Measurements from ENCODE around the gene LAMA2. TPM values are rescaled to one million over a fixed set of nuclear protein-coding genes. Genes with fewer than 3 reads are reported as not detected.

Gene LAMA2
- total RNA-seq, 4 donors from 2014 or later, result 23.4 to 80.8 (median 28.2) TPM

DNA sequence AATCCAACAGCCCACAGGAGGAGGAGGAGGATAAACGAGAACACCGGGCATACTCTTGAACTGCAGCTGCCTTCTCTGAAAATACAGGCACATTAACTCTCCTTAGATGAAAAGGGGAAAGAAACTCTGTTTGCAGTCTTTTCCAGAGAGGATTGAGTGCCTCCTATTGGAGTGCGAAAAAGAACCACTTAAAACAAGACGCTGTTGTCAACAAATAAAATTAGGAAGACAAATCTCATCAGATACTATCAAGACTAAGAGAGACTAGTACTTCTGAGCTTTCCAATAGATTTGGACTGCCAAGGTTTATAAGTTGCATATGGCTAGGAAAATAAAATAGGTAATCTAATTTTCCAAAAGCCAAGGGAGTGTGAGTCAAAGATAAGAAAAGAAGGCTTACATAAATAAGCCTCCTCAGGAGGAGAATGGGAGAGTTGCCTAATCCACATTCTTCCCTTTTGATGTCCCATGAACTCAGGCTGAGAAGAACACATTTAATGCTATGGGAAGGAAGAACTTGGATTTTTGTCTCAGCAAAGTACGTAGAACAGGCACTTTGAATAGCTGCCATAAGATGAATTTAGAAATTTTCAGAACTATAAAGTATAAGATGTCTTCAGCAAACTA is 672.4 kb downstream of the LAMA2 start:
- intact Hi-C loops (cut with DNase I; ENCODE audit: low total_unique reads), result no loop called here
- no peak for DNase-seq (ENCODE audit: low spot score in 2 of 2)
- WGBS, 2 donors, result 84 to 92% methylated on average over 5 of the region's 5 CpGs
- TF ChIP-seq, protein P1, sequence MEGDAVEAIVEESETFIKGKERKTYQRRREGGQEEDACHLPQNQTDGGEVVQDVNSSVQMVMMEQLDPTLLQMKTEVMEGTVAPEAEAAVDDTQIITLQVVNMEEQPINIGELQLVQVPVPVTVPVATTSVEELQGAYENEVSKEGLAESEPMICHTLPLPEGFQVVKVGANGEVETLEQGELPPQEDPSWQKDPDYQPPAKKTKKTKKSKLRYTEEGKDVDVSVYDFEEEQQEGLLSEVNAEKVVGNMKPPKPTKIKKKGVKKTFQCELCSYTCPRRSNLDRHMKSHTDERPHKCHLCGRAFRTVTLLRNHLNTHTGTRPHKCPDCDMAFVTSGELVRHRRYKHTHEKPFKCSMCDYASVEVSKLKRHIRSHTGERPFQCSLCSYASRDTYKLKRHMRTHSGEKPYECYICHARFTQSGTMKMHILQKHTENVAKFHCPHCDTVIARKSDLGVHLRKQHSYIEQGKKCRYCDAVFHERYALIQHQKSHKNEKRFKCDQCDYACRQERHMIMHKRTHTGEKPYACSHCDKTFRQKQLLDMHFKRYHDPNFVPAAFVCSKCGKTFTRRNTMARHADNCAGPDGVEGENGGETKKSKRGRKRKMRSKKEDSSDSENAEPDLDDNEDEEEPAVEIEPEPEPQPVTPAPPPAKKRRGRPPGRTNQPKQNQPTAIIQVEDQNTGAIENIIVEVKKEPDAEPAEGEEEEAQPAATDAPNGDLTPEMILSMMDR (IDR thresholded peaks at IDR 0.05), result no peak
- no peak for TF ChIP-seq POLR2A (IDR thresholded peaks at IDR 0.05)
- H3K4me3 ChIP-seq (ENCODE audit: low read depth, poor library complexity, severe bottlenecking), result no peak overlapping the region

DNA sequence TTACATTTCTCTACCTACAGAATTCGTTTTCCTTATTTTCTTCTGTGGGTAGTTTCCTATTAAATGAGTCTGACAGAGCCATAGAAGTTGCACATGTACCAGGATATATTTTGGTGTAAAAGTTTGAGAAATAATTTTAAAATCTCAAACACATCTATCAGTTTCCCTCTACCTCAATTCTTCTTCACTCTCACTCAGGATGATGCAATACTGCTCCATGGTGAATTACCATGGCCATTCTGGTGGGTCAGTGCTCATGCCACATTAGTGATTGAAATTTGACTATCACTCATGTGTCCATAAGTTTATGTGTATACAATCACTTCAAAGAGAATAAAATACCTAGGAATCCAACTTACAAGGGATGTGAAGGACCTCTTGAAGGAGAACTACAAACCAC is 675.3 kb downstream of the LAMA2 start:
- TF ChIP-seq, protein P1 (IDR thresholded peaks at IDR 0.05), result no peak
- TF ChIP-seq POLR2A (IDR thresholded peaks at IDR 0.05), result no peak
- whole genome bisulfite sequencing, 2 donors, result 89 to 97% methylated on average over 1 of the region's 1 CpG
- H3K4me3 ChIP-seq (ENCODE audit: low read depth, poor library complexity, severe bottlenecking), result no peak overlapping the region
- intact Hi-C loops (cut with DNase I; ENCODE audit: low total_unique reads), result no loop called here
- no peak for DNase-seq (ENCODE audit: low spot score in 2 of 2)

DNA sequence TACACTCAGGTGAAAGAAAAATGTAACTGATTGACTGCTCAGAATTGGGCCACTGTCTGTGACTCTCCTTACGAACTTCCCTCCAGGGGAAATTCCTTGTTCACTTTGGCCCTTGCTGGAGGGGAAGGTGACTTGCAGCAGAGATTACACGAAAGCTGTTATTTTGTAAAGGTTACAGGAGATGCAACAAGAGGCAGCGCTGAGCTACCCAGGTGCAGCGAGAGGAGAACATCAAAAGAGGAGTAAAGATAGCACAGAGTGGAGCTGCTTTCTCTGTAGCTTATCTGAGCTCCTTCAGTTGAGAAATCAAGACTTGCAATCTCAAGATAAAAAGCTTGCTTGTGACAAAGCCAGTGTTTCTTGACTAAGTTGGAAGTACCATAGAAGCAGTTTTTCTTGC is 682.4 kb downstream of the LAMA2 start:
- no peak for DNase-seq (ENCODE audit: low spot score in 2 of 2)
- 74 to 79% methylated on average over 4 of the region's 4 CpGs for WGBS, 2 donors
- intact Hi-C loops (cut with DNase I; ENCODE audit: low total_unique reads), result no loop called here
- TF ChIP-seq POLR2A (IDR thresholded peaks at IDR 0.05), result no peak
- TF ChIP-seq, protein P1 (IDR thresholded peaks at IDR 0.05), result no peak
- no peak overlapping the region for H3K4me3 ChIP-seq (ENCODE audit: low read depth, poor library complexity, severe bottlenecking)

GRCh38 chr6:129565811-129566210 is 682.9 kb downstream of the LAMA2 start:
- no peak for DNase-seq (ENCODE audit: low spot score in 2 of 2)
- no peak overlapping the region for H3K4me3 ChIP-seq (ENCODE audit: low read depth, poor library complexity, severe bottlenecking)
- intact Hi-C loops (cut with DNase I; ENCODE audit: low total_unique reads), result no loop called here
- TF ChIP-seq, protein P1 (IDR thresholded peaks at IDR 0.05), result no peak
- no peak for TF ChIP-seq POLR2A (IDR thresholded peaks at IDR 0.05)
- WGBS, 2 donors, result 43 to 54% methylated on average over 2 of the region's 2 CpGs
